Heart left ventricle (tissue), 16 donors: Measurements from ENCODE around the gene WWOX. TPM values are rescaled to one million over a fixed set of nuclear protein-coding genes. Genes with fewer than 3 reads are reported as not detected.

Source experiments
- ATAC-seq, 4 donors: fragments of 200-7000 bp; cut with Tn5 transposase; one replicate each; pipeline ENCODE4 v1.9.1; 2020 to 2022; ENCODE audit warnings: moderate library complexity in 4 of 4, mild to moderate bottlenecking in 3 of 4, moderate number of reproducible peaks in 1 of 4
- DNase-seq, 5 donors: peaks; one replicate each; pipeline ENCODE4 v3.0.0-alpha.2; 2020
- H3K27ac ChIP-seq, 12 donors: fragments of 200-600 bp; sonication (generic) in 4 of 12; one replicate each; pipeline versions ENCODE4 v1.5.0 to v1.8.0; 2016 to 2022; ENCODE audit warnings: mild to moderate bottlenecking in 2 of 12
- H3K27me3 ChIP-seq, 9 donors: fragments of 200-600 bp; sonication (generic) in 2 of 9; one replicate each; pipeline versions ENCODE4 v1.5.1 to v1.8.0; 2016 to 2022; ENCODE audit warnings: mild to moderate bottlenecking in 3 of 9
- H3K36me3 ChIP-seq, 9 donors: fragments of 200-600 bp; sonication (generic) in 2 of 9; one replicate each; pipeline versions ENCODE4 v1.5.0 to v1.8.0; 2018 to 2022; ENCODE audit warnings: mild to moderate bottlenecking in 2 of 9
- H3K4me1 ChIP-seq, 12 donors: fragments of 200-600 bp; sonication (generic) in 4 of 12; one replicate each; pipeline versions ENCODE4 v1.5.0 to v1.8.0; 2016 to 2022; ENCODE audit warnings: mild to moderate bottlenecking in 3 of 12
- H3K4me3 ChIP-seq, 12 donors: fragments of 200-600 bp; sonication (generic) in 4 of 12; one replicate each; pipeline versions ENCODE4 v1.5.0 to v1.8.0; 2017 to 2022; ENCODE audit warnings: mild to moderate bottlenecking in 9 of 12, moderate library complexity in 4 of 12
- H3K9me3 ChIP-seq, 12 donors: fragments of 200-600 bp; sonication (generic) in 4 of 12; one replicate each; pipeline versions ENCODE4 v1.5.0 to v1.8.0; 2016 to 2022; ENCODE audit warnings: mild to moderate bottlenecking in 1 of 12
- CTCF ChIP-seq, 12 donors: fragments of 200-600 bp; sonication (generic) in 4 of 12; IDR thresholded peaks; one replicate each; pipeline versions ENCODE4 v1.5.0 to v1.8.0; 2018 to 2022; ENCODE audit warnings: antibody characterized with exemption in 12 of 12, mild to moderate bottlenecking in 5 of 12
- POLR2A ChIP-seq, 2 donors: fragments of 450-650 bp; IDR thresholded peaks; one replicate each; pipeline ENCODE4 v1.6.1; 2017; ENCODE audit warnings: antibody characterized with exemption in 2 of 2, mild to moderate bottlenecking in 2 of 2, moderate library complexity in 2 of 2
- WGBS, 4 donors: extraction: QIAGEN DNeasy Blood & Tissue Kit in 2 of 4; methylation state at CpG; one replicate each; pipeline versions ENCODE4 v1.1.5 to v1.1.7; 2013 to 2018; 5-methylcytosine and 5-hydroxymethylcytosine counted together
- intact Hi-C, 10 donors: fragments of 100-400 bp; cut with DNase I; formaldehyde crosslinking; loops; one replicate each; pipeline versions ENCODE4 v1.11.1 to v1.14.2; 2022
- polyA plus RNA-seq, 2 donors: library from polyadenylated mRNA; stranded (reverse); fragments of 200-250 nt; gene quantifications; one replicate each; pipeline ENCODE4 v1.2.3, GENCODE V29; 2013
- total RNA-seq, 9 donors: library from RNA; depleted of rRNA in 2 of 9; stranded (reverse); fragments of >200 nt in 2 of 9; fragmentation: NEBNext Ultra II Directional in 3 of 9; extraction: Animal tissue kit (Norgen Biotek cat#: 25700) in 3 of 9; gene quantifications; one replicate each; pipeline versions ENCODE4 v1.1.0 to v1.2.4, GENCODE V29; 2016 to 2023
- donor health status: ischemic (EF 13 %, LVEDD 7.1; RV severe dilation, severe dysfunction).
- donor health status: healthy with polysubstance abuse.
- donor health status: DM: no; HTN: yes; CAD: no.
- donor health status: DM: no; HTN: no; CAD: no.
- donor health status: ischemic (EF 25% LVEDD 6.9; RV normal size, moderate dysfunction).
- donor health status: ischemic (EF 25% LVEDD 5.7; RV mildly dilated, moderate dysfunction).
- donor health status: healthy.
- donor health status: DM: yes; HTN: yes; CAD: no.
- donor health status: ischemic (EF 35%, LVEDD 5.7; RV mildly dilated, moderate dysfunction).
- donor health status: nonischemic (EF 11% LVEDD 7.7; RV severe dilation, severe dysfunction).
- donor health status: DM: yes; HTN: yes; CAD: no.
- donor health status: PGD.
- donor health status: ischemic (EF 29% LVEDD 5.4; RV normal size, mild dysfunction).
- donor health status: nonischemic (EF 23%, LVEDD 6.1; RV moderate dilation, normal function).

WWOX gene
- total and polyA plus RNA-seq, 11 donors: 4.3 to 18.3 (median 9.1) TPM

GRCh38 chr16:79130616-79131015 lies 1031.2 kb downstream of the WWOX start:
- Histone ChIP-seq H3K27ac (no peak overlapping the region), H3K9me3 (no peaks in the 10 kb centered on the region), H3K36me3 (no peaks in the 10 kb centered on the region), H3K4me3 (no peak overlapping the region), H3K4me1 (peaks cover 0 to 10% (median 0%) of the 10 kb centered on the region in 12 donors), H3K27me3 (no peaks in the 10 kb centered on the region)
- DNase-seq: no peak
- intact Hi-C loops: no loop called here
- ATAC-seq: no peak
- TF ChIP-seq POLR2A (IDR thresholded peaks at IDR 0.05) (no peak), CTCF (IDR thresholded peaks at IDR 0.05) (no peak)
- WGBS, 4 donors: 89 to 94% (median 92%) methylated on average over 7 of the region's 7 CpGs

- H3K4me3 ChIP-seq: no peak overlapping the region
- no peak for ATAC-seq
- no peaks in the 10 kb centered on the region for H3K27me3 ChIP-seq
- intact Hi-C loops: no loop called here
- TF ChIP-seq POLR2A (IDR thresholded peaks at IDR 0.05): no peak
- TF ChIP-seq CTCF (IDR thresholded peaks at IDR 0.05): no peak
- H3K4me1 ChIP-seq: peaks cover 0 to 10% (median 0%) of the 10 kb centered on the region in 12 donors
- 89 to 93% (median 91%) methylated on average over 6 of the region's 6 CpGs for WGBS, 4 donors
- H3K9me3 ChIP-seq: no peaks in the 10 kb centered on the region
- DNase-seq: no peak
- H3K36me3 ChIP-seq: no peaks in the 10 kb centered on the region
- no peak overlapping the region for H3K27ac ChIP-seq
These were observed 1032.0 kb downstream of the WWOX start for GRCh38 chr16:79131321-79132075.

- TF ChIP-seq POLR2A (IDR thresholded peaks at IDR 0.05): no peak
- TF ChIP-seq CTCF (IDR thresholded peaks at IDR 0.05): no peak
- H3K9me3 ChIP-seq: no peaks in the 10 kb centered on the region
- no peaks in the 10 kb centered on the region for H3K27me3 ChIP-seq
- peak in 3 of 5 donors; percentile 19 to 63 (median 35) for DNase-seq
- H3K27ac ChIP-seq: no peak overlapping the region
- 55 to 68% (median 63%) methylated on average over 3 of the region's 3 CpGs for WGBS, 4 donors
- no peak overlapping the region for H3K4me3 ChIP-seq
- ATAC-seq: peak in 3 of 4 donors; percentile 54 to 59 (median 58)
- peaks cover 0 to 10% (median 0%) of the 10 kb centered on the region in 12 donors for H3K4me1 ChIP-seq
- intact Hi-C loops: no loop called here
- no peaks in the 10 kb centered on the region for H3K36me3 ChIP-seq
These were observed 1033.2 kb downstream of the WWOX start for GRCh38 chr16:79132701-79133100.

- no peaks in the 10 kb centered on the region for H3K36me3 ChIP-seq
- intact Hi-C loops: no loop called here
- TF ChIP-seq POLR2A (IDR thresholded peaks at IDR 0.05) (no peak), CTCF (IDR thresholded peaks at IDR 0.05) (no peak)
- H3K27me3 ChIP-seq: no peaks in the 10 kb centered on the region
- WGBS, 4 donors: 82 to 89% (median 83%) methylated on average over 5 of the region's 5 CpGs
- no peak overlapping the region for H3K27ac ChIP-seq
- H3K4me1 ChIP-seq: peaks cover 0 to 10% (median 0%) of the 10 kb centered on the region in 12 donors
- H3K9me3 ChIP-seq: no peaks in the 10 kb centered on the region
- DNase-seq (no peak), ATAC-seq (no peak)
- H3K4me3 ChIP-seq: no peak overlapping the region
These were observed 1034.8 kb downstream of the WWOX start for GRCh38 chr16:79134300-79134699.
